Coronary artery (tissue), 2 donors: Measurements from ENCODE around the gene SAMHD1.

Experiments
- DNase-seq: peaks from one replicate; pipeline ENCODE4 v3.0.0-alpha.2; 2017; ENCODE audit warnings: low spot score
- H3K27ac ChIP-seq, 2 donors: fragments of 200-600 bp; sonication (generic); one replicate each; pipeline ENCODE4 v1.5.1; 2016 to 2019
- H3K4me3 ChIP-seq: fragments of 200-600 bp; sonication (generic); 2 replicates; pipeline ENCODE4 v1.5.1; 2016; ENCODE audit warnings: mild to moderate bottlenecking, moderate library complexity
- CTCF ChIP-seq: fragments of 200-600 bp; sonication (generic); IDR thresholded peaks from one replicate; pipeline ENCODE4 v1.5.1; 2019; ENCODE audit warnings: antibody characterized with exemption

Gene SAMHD1

DNA sequence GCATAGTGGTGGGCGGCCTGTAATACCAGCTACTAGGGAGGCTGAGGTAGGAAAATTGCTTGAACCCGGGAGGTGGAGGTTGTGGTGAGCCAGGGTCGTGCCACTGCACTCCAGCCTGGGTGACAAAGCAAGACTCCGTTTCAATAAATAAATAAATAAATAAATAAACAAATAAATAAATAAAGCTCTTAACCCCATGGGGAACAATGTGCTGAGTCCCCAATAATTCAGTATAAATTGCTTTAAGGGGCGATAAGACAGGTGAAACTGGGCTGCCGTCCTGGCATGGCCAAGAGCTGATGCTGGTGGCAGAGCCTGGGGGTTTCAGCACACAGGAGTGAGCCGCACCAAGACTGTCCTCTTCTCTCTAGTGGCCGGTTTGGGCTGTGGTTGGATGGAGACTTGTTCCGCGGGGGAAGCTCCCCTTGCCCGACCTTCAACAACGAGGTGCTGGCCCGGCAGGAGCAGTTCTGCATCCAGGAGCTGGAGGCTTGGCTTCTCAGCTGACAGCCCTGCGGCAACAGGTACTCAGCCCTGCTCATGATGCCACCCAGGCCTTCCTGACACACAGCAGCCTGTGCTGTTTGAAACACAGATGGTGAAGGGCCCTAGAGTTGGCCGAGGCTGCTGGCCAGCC is 62.5 kb downstream of the SAMHD1 start:
- H3K4me3 ChIP-seq = no peak overlapping the region
- no peak overlapping the region for H3K27ac ChIP-seq
- DNase-seq = no peak
- no peak for TF ChIP-seq CTCF

DNA sequence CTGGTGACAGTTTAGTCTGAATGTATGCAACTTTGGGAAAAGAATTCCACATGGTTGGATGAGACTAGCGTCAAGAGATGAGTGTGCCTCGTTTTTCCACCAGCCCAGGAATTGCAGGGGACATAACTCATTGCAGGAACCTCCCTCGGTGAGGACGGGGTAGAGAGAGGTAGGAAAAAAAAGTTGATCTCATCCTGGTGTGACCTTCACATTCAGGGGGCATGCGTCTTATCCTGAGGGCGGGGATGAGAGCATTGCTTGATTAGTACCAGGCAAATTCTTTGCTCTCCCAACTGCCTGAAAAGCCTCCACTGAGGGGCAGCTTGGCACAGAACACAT is 63.8 kb downstream of the SAMHD1 start:
- Histone ChIP-seq H3K4me3 (no peak overlapping the region), H3K27ac (peak overlapping the region in 1 of 2 donors; percentile 12)
- DNase-seq = no peak
- TF ChIP-seq CTCF = no peak

GRCh38 chr20:36886859-36887751 is 64.4 kb downstream of the SAMHD1 start:
- peak; percentile 93 for TF ChIP-seq CTCF
- Histone ChIP-seq H3K27ac (peak overlapping the region in 1 of 2 donors; percentile 12), H3K4me3 (no peak overlapping the region)
- peak; percentile 85 for DNase-seq

DNA sequence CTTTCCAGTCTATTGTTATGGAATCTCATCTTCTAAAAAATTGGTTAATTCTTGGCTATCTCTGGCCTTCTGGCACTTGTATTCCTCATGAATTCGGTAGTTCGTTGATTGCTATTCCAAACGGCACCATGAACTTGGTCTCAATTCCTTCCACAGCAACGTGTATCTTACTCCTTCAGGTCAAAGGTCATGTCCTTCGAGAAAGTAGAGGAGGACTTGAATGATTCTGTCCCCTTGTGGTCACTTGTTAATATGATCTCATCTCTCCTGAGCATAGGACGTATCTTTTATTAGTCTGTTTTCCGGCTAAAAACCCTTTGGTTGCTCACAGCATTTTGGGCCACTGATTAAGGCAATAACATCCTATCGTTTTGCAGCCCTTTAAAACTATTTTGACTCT is 66.2 kb downstream of the SAMHD1 start:
- no peak for DNase-seq
- H3K4me3 ChIP-seq = no peak overlapping the region
- no peak overlapping the region for H3K27ac ChIP-seq
- TF ChIP-seq CTCF = no peak

DNA sequence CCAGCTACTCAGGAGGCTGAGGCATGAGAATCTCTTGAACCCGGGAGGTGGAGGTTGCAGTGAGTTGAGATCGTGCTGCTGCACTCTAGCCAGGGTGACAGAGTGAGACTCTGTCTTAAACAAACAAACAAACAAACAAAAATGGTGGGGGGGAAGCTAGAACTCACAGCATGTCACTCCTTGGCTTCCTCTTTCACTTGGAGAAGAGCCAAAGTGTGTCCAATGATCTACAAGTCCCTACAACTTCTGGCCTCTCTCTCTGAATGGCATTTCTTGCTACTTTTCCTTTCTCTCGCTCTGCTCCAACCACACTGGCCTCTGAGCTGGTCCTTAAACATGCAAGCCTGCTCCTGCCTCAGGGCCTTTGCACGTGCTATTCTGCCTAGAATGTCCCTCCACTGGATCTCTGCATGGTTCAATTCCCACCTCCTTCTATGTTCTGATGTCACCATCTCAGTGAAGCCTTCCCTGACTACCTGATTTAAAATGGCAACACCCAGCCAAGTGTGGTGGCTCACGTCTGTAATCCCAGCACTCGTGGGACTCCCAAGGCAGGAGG is 67.5 kb downstream of the SAMHD1 start:
- TF ChIP-seq CTCF = no peak
- H3K27ac ChIP-seq = no peak overlapping the region
- H3K4me3 ChIP-seq = no peak overlapping the region
- no peak for DNase-seq

DNA sequence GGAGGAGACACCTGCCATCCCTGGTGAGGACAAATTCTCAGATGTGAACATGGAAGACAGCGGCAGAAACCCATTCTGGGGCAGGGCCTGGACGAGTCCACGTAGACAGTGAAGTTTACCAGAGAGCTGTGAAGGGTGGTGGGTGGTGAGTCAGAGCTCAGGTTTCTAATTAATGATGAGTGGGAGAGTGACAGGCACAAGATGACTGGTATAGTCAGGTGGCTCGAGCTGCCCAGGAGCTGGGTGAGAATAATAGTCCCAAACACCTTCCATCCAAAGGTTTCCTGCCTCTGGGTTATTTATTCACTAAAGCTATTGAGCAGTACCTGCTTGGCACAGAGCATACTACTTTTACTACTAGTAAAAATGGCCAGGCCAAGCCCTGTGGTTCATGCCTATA is 69.6 kb downstream of the SAMHD1 start:
- DNase-seq = no peak

More for the DNA sequence above, 69.6 kb downstream of the SAMHD1 start:
- Histone ChIP-seq H3K27ac (no peak overlapping the region), H3K4me3 (no peak overlapping the region)
- TF ChIP-seq CTCF = no peak
